H1 (cell line): Measurements from ENCODE around the gene OSBPL3. TPM values are rescaled to one million over a fixed set of nuclear protein-coding genes. Genes with fewer than 3 reads are reported as not detected.

Experiments
- ATF2 ChIP-seq: IDR thresholded peaks from 2 replicates; pipeline ENCODE4 v1.6.1; 2012; ENCODE audit warnings: low read length, inconsistent platforms
- CHD7 ChIP-seq: fragments of 300-600 bp; sonication (generic); IDR thresholded peaks from 2 replicates; pipeline ENCODE4 v1.7.1; 2012; ENCODE audit warnings: low read length, moderate library complexity, mild to moderate bottlenecking, inconsistent platforms; ENCODE audit not compliant: insufficient replicate concordance
- CREB1 ChIP-seq: IDR thresholded peaks from 2 replicates; pipeline ENCODE4 v1.6.1; 2012; ENCODE audit warnings: inconsistent platforms
- EP300 ChIP-seq, 2 experiments: IDR thresholded peaks; 1 replicate in 1 of 2; 2 replicates in 1 of 2; pipeline ENCODE4 v1.6.1; 2011 to 2012; ENCODE audit warnings: low read depth in 2 of 2, low read length in 2 of 2, mild to moderate bottlenecking in 2 of 2, borderline replicate concordance in 1 of 2, inconsistent platforms in 1 of 2, moderate library complexity in 1 of 2
- HDAC2 ChIP-seq, 2 experiments: fragments of 300-600 bp in 1 of 2; sonication (generic) in 1 of 2; IDR thresholded peaks; 2 replicates each; pipeline ENCODE4 v1.6.1; 2011 to 2012; ENCODE audit warnings: low read depth in 2 of 2, low read length in 2 of 2, mild to moderate bottlenecking in 2 of 2, moderate library complexity in 2 of 2, borderline replicate concordance in 1 of 2, inconsistent platforms in 1 of 2
- RFX5 ChIP-seq: IDR thresholded peaks from 2 replicates; pipeline ENCODE4 v1.6.1; 2011; ENCODE audit warnings: low read depth, low read length, improper control_type of control experiment, borderline replicate concordance
- YY1 ChIP-seq: IDR thresholded peaks from 2 replicates; pipeline ENCODE4 v1.6.1; 2011; ENCODE audit warnings: low read depth, mild to moderate bottlenecking, low read length
- ZNF274 ChIP-seq: IDR thresholded peaks from 2 replicates; pipeline ENCODE4 v1.7.0; 2012; ENCODE audit warnings: low read length, borderline replicate concordance; ENCODE audit errors: extremely low read depth
- polyA plus RNA-seq, 7 experiments: library from polyadenylated mRNA; depleted of rRNA in 3 of 7; stranded (reverse) in 5 of 7; unstranded in 2 of 7; fragments of >200 nt in 5 of 7; fragments of 200-250 nt in 2 of 7; gene quantifications; 1 replicate in 5 of 7; 2 replicates in 1 of 7; 4 replicates in 1 of 7; pipeline versions ENCODE4 v1.2.1 to v1.2.3, GENCODE V29; 2011 to 2013; ENCODE audit warnings: missing spikeins in 2 of 7, mixed read lengths in 2 of 7
- total RNA-seq: library from RNA; stranded (reverse); fragmentation: NEBNext Ultra II Directional; extraction: Animal tissue kit (Norgen Biotek cat#: 25700); gene quantifications from 2 replicates; pipeline ENCODE4 v1.2.1, GENCODE V29; 2021

OSBPL3 gene
- total and polyA plus RNA-seq, 2 of the 8 experiments (the other 6 are each of a cell fraction or from before 2014, with no cell fraction given), result 2.8 to 13.9 TPM

- no peak for TF ChIP-seq CHD7
- no peak for TF ChIP-seq CREB1
- no peak for TF ChIP-seq EP300 (IDR thresholded peaks at IDR 0.05; ENCODE audit: borderline replicate concordance in 1 of 2, low read depth in 2 of 2, low read length in 2 of 2)
- TF ChIP-seq YY1, result no peak
- TF ChIP-seq HDAC2 (IDR thresholded peaks at IDR 0.05; ENCODE audit: borderline replicate concordance in 1 of 2, low read depth in 2 of 2, low read length in 2 of 2), result no peak
- TF ChIP-seq RFX5, result no peak
- no peak for TF ChIP-seq ATF2
- no peak for TF ChIP-seq ZNF274
These were observed 179.9 kb downstream of the OSBPL3 start (continued) for GRCh38 chr7:24800073-24800472.
